Measurements from ENCODE around the gene LSAMP.

- TF ChIP-seq JUN (IDR thresholded peaks at IDR 0.05; ENCODE audit: low read depth, low read length), result no peak
- no peak for TF ChIP-seq SP2 (IDR thresholded peaks at IDR 0.05; ENCODE audit: low read length)
- no peak for TF ChIP-seq CTCF (IDR thresholded peaks at IDR 0.05; ENCODE audit: control extremely low read depth in 1 of 3, insufficient read depth in 1 of 3, low read depth in 1 of 3, low read length in 3 of 3)
- TF ChIP-seq RFX5 (IDR thresholded peaks at IDR 0.05; ENCODE audit: borderline replicate concordance, low read depth, low read length), result no peak
- TF ChIP-seq SUZ12 (IDR thresholded peaks at IDR 0.05; ENCODE audit: low read length), result no peak
- no peak for TF ChIP-seq POLR2AphosphoS5 (IDR thresholded peaks at IDR 0.05; ENCODE audit: low read depth, low read length)
- TF ChIP-seq SAP30 (IDR thresholded peaks at IDR 0.05; ENCODE audit: insufficient read depth, insufficient replicate concordance, low read length), result no peak
- TF ChIP-seq RAD21 (IDR thresholded peaks at IDR 0.05 in 1 of 2, conservative IDR thresholded peaks at IDR 0.05 in 1 of 2; ENCODE audit: low read depth in 2 of 2, low read length in 2 of 2), result no peak
These were observed 292.1 kb downstream of the LSAMP start for GRCh38 chr3:116153174-116153573.

Data from H1 (cell line).